Measurements from ENCODE around the gene MIER1. TPM values are rescaled to one million over a fixed set of nuclear protein-coding genes. Genes with fewer than 3 reads are reported as not detected.

The MIER1 gene
- total RNA-seq, 1 experiment from 2014 or later, result 33.7 TPM

DNA sequence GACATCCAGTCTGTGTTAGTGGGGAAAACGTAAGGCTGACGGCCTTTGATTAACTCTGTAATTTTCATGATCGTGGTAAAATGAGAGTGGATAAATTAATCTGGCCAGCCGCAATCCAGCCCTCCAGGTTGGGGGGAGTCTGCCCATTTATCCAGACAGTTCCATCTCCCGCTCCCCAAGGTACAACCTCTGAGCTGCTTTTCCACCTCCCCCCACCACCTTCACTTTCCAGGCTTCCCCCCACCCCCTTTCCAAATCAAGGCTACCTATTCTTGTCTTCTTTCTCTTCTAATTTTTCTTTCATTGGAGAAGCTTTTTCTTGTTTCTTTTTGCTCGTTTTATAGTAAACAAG lies 6.0 kb downstream of the MIER1 start:
- ChIA-PET POLR2A (interaction anchor here (0.7 to 1.0 kb wide), 3 partner anchors 14 to 375 kb away, joined by 3 to 5 read pairs (median 3); no protein-coding TSS in a partner anchor), CTCF (no interaction called here)
- peak overlapping the region; percentile 80 to 89 for H3K4me3 ChIP-seq (ENCODE audit: low read depth in 2 of 2, low read length in 2 of 2)
- intact Hi-C loops (cut with micrococcal nuclease; ENCODE audit: unreplicated experiment), result loop anchor here (10.0 kb wide), 1 partner anchor 166 kb away; no protein-coding TSS in a partner anchor
- H3K27me3 ChIP-seq (ENCODE audit: control insufficient read depth, insufficient read depth, low read length), result no peaks in the 10 kb centered on the region
- H3K36me3 ChIP-seq (ENCODE audit: control insufficient read depth, insufficient read depth, low read length), result peaks cover 10% of the 10 kb centered on the region
- H3K4me1 ChIP-seq (ENCODE audit: control insufficient read depth, insufficient read depth, low read length), result peaks cover 48% of the 10 kb centered on the region
- in situ Hi-C loops (cut with HindIII; ENCODE audit: low pct_unique_long_range_greater_than_20kb, low sequenced_read_pairs), result no loop called here
- TF ChIP-seq TCF7L2 (IDR thresholded peaks at IDR 0.05; ENCODE audit: low read depth, low read length) (no peak), POLR2AphosphoS5 (IDR thresholded peaks at IDR 0.05; ENCODE audit: low read depth, low read length) (no peak), SIN3A (IDR thresholded peaks at IDR 0.05; ENCODE audit: borderline replicate concordance, insufficient read depth, low read depth, low read length) (no peak)
- TF ChIP-seq, protein P1, sequence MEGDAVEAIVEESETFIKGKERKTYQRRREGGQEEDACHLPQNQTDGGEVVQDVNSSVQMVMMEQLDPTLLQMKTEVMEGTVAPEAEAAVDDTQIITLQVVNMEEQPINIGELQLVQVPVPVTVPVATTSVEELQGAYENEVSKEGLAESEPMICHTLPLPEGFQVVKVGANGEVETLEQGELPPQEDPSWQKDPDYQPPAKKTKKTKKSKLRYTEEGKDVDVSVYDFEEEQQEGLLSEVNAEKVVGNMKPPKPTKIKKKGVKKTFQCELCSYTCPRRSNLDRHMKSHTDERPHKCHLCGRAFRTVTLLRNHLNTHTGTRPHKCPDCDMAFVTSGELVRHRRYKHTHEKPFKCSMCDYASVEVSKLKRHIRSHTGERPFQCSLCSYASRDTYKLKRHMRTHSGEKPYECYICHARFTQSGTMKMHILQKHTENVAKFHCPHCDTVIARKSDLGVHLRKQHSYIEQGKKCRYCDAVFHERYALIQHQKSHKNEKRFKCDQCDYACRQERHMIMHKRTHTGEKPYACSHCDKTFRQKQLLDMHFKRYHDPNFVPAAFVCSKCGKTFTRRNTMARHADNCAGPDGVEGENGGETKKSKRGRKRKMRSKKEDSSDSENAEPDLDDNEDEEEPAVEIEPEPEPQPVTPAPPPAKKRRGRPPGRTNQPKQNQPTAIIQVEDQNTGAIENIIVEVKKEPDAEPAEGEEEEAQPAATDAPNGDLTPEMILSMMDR (IDR thresholded peaks at IDR 0.05), result no peak
- TF ChIP-seq, protein P2, sequence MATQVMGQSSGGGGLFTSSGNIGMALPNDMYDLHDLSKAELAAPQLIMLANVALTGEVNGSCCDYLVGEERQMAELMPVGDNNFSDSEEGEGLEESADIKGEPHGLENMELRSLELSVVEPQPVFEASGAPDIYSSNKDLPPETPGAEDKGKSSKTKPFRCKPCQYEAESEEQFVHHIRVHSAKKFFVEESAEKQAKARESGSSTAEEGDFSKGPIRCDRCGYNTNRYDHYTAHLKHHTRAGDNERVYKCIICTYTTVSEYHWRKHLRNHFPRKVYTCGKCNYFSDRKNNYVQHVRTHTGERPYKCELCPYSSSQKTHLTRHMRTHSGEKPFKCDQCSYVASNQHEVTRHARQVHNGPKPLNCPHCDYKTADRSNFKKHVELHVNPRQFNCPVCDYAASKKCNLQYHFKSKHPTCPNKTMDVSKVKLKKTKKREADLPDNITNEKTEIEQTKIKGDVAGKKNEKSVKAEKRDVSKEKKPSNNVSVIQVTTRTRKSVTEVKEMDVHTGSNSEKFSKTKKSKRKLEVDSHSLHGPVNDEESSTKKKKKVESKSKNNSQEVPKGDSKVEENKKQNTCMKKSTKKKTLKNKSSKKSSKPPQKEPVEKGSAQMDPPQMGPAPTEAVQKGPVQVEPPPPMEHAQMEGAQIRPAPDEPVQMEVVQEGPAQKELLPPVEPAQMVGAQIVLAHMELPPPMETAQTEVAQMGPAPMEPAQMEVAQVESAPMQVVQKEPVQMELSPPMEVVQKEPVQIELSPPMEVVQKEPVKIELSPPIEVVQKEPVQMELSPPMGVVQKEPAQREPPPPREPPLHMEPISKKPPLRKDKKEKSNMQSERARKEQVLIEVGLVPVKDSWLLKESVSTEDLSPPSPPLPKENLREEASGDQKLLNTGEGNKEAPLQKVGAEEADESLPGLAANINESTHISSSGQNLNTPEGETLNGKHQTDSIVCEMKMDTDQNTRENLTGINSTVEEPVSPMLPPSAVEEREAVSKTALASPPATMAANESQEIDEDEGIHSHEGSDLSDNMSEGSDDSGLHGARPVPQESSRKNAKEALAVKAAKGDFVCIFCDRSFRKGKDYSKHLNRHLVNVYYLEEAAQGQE (IDR thresholded peaks at IDR 0.05; ENCODE audit: insufficient read depth in 1 of 2, low read depth in 2 of 2, low read length in 1 of 2), result no peak
- peak overlapping the region; percentile 98 for H3K27ac ChIP-seq (ENCODE audit: low read length)
- no peak for DNase-seq (ENCODE audit: low read depth, low spot score)
- no peaks in the 10 kb centered on the region for H3K9me3 ChIP-seq (ENCODE audit: control insufficient read depth, insufficient read depth, low read depth, low read length)
- BruUV-seq (replicated peaks), result no TSS peak
- ATAC-seq, result peak; percentile 16

DNA sequence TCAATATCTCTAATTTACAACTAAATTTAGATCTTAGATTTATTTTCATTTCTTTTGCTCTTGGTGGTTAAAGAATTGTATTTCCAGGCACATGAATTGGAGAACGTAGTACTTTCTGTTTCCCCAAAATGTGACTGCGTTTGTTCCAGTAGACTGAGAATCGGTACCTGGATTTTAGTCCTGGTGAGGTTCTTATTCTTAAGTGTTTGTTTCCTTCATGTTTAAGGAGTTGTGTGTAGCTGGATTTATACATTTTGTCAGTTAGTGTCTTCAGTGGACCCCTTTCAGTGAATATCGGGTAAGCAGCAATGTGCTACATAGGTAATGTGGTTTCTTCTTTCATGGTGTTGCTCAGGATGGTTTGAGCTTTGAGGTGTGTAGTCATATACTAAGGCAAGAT lies 6.8 kb downstream of the MIER1 start:
- no TSS peak for BruUV-seq (replicated peaks)
- no peak for ATAC-seq
- peak overlapping the region; percentile 98 for H3K27ac ChIP-seq (ENCODE audit: low read length)
- ChIA-PET CTCF (no interaction called here), POLR2A (interaction anchor here (1.0 kb wide), 1 partner anchor 13 kb away, joined by 3 read pairs; no protein-coding TSS in a partner anchor)
- intact Hi-C loops (cut with micrococcal nuclease; ENCODE audit: unreplicated experiment), result loop anchor here (10.0 kb wide), 1 partner anchor 167 kb away; no protein-coding TSS in a partner anchor
- no peaks in the 10 kb centered on the region for H3K27me3 ChIP-seq (ENCODE audit: control insufficient read depth, insufficient read depth, low read length)
- in situ Hi-C loops (cut with HindIII; ENCODE audit: low pct_unique_long_range_greater_than_20kb, low sequenced_read_pairs), result no loop called here
- H3K4me3 ChIP-seq (ENCODE audit: low read depth in 2 of 2, low read length in 2 of 2), result peak overlapping the region; percentile 80 to 89
- TF ChIP-seq, protein P1 (IDR thresholded peaks at IDR 0.05), result no peak
- TF ChIP-seq, protein P2 (IDR thresholded peaks at IDR 0.05; ENCODE audit: insufficient read depth in 1 of 2, low read depth in 2 of 2, low read length in 1 of 2), result no peak
- TF ChIP-seq POLR2AphosphoS5 (IDR thresholded peaks at IDR 0.05; ENCODE audit: low read depth, low read length) (no peak), SIN3A (IDR thresholded peaks at IDR 0.05; ENCODE audit: borderline replicate concordance, insufficient read depth, low read depth, low read length) (no peak), TCF7L2 (IDR thresholded peaks at IDR 0.05; ENCODE audit: low read depth, low read length) (no peak)
- no peak for DNase-seq (ENCODE audit: low read depth, low spot score)
- H3K9me3 ChIP-seq (ENCODE audit: control insufficient read depth, insufficient read depth, low read depth, low read length), result no peaks in the 10 kb centered on the region
- peaks cover 45% of the 10 kb centered on the region for H3K4me1 ChIP-seq (ENCODE audit: control insufficient read depth, insufficient read depth, low read length)
- peaks cover 6% of the 10 kb centered on the region for H3K36me3 ChIP-seq (ENCODE audit: control insufficient read depth, insufficient read depth, low read length)
